NCI-H1930 (cell line): Measurements from ENCODE around the gene DDO.
A peak's percentile ranks its signal among the peaks of the same experiment; 100 is the strongest.

ENCODE experiments used
- DNase-seq, 2 experiments: peaks; one replicate each; lab custom pipeline; 2025; lab: John Stamatoyannopoulos, UW

The DDO gene

GRCh38 chr6:110419028-110419739 lies 3.8 kb upstream of the DDO start:
- DNase-seq = no peak

GRCh38 chr6:110418594-110418993 lies 3.2 kb upstream of the DDO start:
- no peak for DNase-seq

- DNase-seq = no peak
Observed at GRCh38 chr6:110414669-110415068, 706 bp downstream of the DDO start.

GRCh38 chr6:110412360-110412759 lies 3.0 kb downstream of the DDO start:
- no peak for DNase-seq

- DNase-seq = no peak
Observed at GRCh38 chr6:110410511-110410910, 4.9 kb downstream of the DDO start.

GRCh38 chr6:110409794-110410193 lies 5.6 kb downstream of the DDO start:
- DNase-seq = no peak

- DNase-seq = no peak
Observed at GRCh38 chr6:110408901-110409300, 6.5 kb downstream of the DDO start.

- no peak for DNase-seq
Observed at GRCh38 chr6:110404607-110405006, 10.8 kb downstream of the DDO start.

GRCh38 chr6:110401585-110402176 lies 13.7 kb downstream of the DDO start:
- peak; percentile 29 to 83 for DNase-seq

- DNase-seq = no peak
Observed at GRCh38 chr6:110400208-110400607, 15.2 kb downstream of the DDO start.

- no peak for DNase-seq
Observed at GRCh38 chr6:110399219-110400071, 15.9 kb downstream of the DDO start.

- DNase-seq = no peak
Observed at GRCh38 chr6:110398778-110399177, 16.6 kb downstream of the DDO start.

- no peak for DNase-seq
Observed at GRCh38 chr6:110395221-110395620, 20.2 kb downstream of the DDO start.

- no peak for DNase-seq
Observed at GRCh38 chr6:110394409-110394808, 21.0 kb downstream of the DDO start.

GRCh38 chr6:110392727-110393126 lies 22.6 kb downstream of the DDO start:
- no peak for DNase-seq

GRCh38 chr6:110390404-110390803 lies 25.0 kb downstream of the DDO start:
- DNase-seq = no peak

- no peak for DNase-seq
Observed at GRCh38 chr6:110389689-110390382, 25.5 kb downstream of the DDO start.

- DNase-seq = no peak
Observed at GRCh38 chr6:110387986-110388385, 27.4 kb downstream of the DDO start.

- no peak for DNase-seq
Observed at GRCh38 chr6:110385458-110385863, 29.9 kb downstream of the DDO start.

- no peak for DNase-seq
Observed at GRCh38 chr6:110378552-110378951, 36.8 kb downstream of the DDO start.

GRCh38 chr6:110369066-110369465 lies 46.3 kb downstream of the DDO start:
- no peak for DNase-seq

- no peak for DNase-seq
Observed at GRCh38 chr6:110368284-110368683, 47.1 kb downstream of the DDO start.
